Epithelial cell of prostate (primary cell): ENCODE data around the gene ECT2L.
"Not testable (repeated sequence)": the region's sequence is repeated elsewhere in the genome, so short reads cannot be mapped to it uniquely, and the experiment has no call there.

Experiments
- DNase-seq: peaks from one replicate; pipeline ENCODE4 v3.0.0-alpha.2; 2011; ENCODE audit warnings: low read depth, low spot score
- H3K27ac ChIP-seq: fragments of 450-650 bp; 2 replicates; pipeline ENCODE4 v1.5.1; 2017; ENCODE audit warnings: mild to moderate bottlenecking

Gene ECT2L

GRCh38 chr6:138923561-138923960 lies 127.7 kb downstream of the ECT2L start:
- H3K27ac ChIP-seq, result no peak overlapping the region
- DNase-seq, result no peak

- DNase-seq, result no peak
- H3K27ac ChIP-seq, result no peak overlapping the region
Observed at GRCh38 chr6:138925806-138926205, 129.9 kb downstream of the ECT2L start.

GRCh38 chr6:138926579-138926978 lies 130.7 kb downstream of the ECT2L start:
- DNase-seq, result no peak
- H3K27ac ChIP-seq, result no peak overlapping the region

GRCh38 chr6:138931660-138932059 lies 135.8 kb downstream of the ECT2L start:
- no peak overlapping the region for H3K27ac ChIP-seq
- no peak for DNase-seq

- not testable (repeated sequence) for H3K27ac ChIP-seq, DNase-seq
Observed at GRCh38 chr6:138936873-138937272, 141.0 kb downstream of the ECT2L start.

GRCh38 chr6:138943089-138943625 lies 147.3 kb downstream of the ECT2L start:
- H3K27ac ChIP-seq, result no peak overlapping the region
- no peak for DNase-seq

- peak; percentile 56 for DNase-seq
- peak overlapping the region; percentile 29 for H3K27ac ChIP-seq
Observed at GRCh38 chr6:138944412-138944811, 148.5 kb downstream of the ECT2L start.

- peak overlapping the region; percentile 29 for H3K27ac ChIP-seq
- DNase-seq, result no peak
Observed at GRCh38 chr6:138945354-138945753, 149.5 kb downstream of the ECT2L start.

GRCh38 chr6:138948004-138948403 lies 152.1 kb downstream of the ECT2L start:
- no peak overlapping the region for H3K27ac ChIP-seq
- no peak for DNase-seq

GRCh38 chr6:138948546-138949179 lies 152.8 kb downstream of the ECT2L start:
- DNase-seq, result no peak
- H3K27ac ChIP-seq, result no peak overlapping the region

- H3K27ac ChIP-seq, result peak overlapping the region; percentile 32
- no peak for DNase-seq
Observed at GRCh38 chr6:138953451-138953850, 157.6 kb downstream of the ECT2L start.
